HCT116 (cell line): ENCODE results near the gene LAP3. TPM values are rescaled to one million over a fixed set of nuclear protein-coding genes. Genes with fewer than 3 reads are reported as not detected.
A peak's percentile ranks its signal among the peaks of the same experiment; 100 is the strongest.

ENCODE experiments used
- ATAC-seq: fragments of 200-7000 bp; cut with Tn5 transposase; 2 replicates; pipeline ENCODE4 v1.9.1; 2020; ENCODE audit warnings: mild to moderate bottlenecking, moderate library complexity
- BruUV-seq: library from RNA; stranded (reverse); fragments of 400-500 nt; replicated peaks from 2 replicates; lab custom pipeline; 2021; lab: Mats Ljungman, UMichigan
- CTCF ChIA-PET: fragments of 300-600 bp; sonication (Branson Sonifier 250); formaldehyde crosslinking; loops from one replicate; lab custom pipeline; 2021; ENCODE audit warnings: antibody characterized with exemption; lab: Charles Lee
- POLR2A ChIA-PET: fragments of 300-600, 350-600 bp; sonication (Branson Sonifier 250); formaldehyde crosslinking; loops from one replicate; lab custom pipeline; 2021; ENCODE audit warnings: antibody characterized with exemption; lab: Charles Lee
- RAD21 ChIA-PET, 2 experiments: fragments of 300-600 bp; sonication (Branson Sonifier 250); formaldehyde crosslinking; loops; one replicate each; lab custom pipeline; 2023; ENCODE audit warnings: low total read pairs in 2 of 2; ENCODE audit not compliant: uncharacterized antibody in 2 of 2, unreplicated experiment in 2 of 2, low non-redundant PET in 1 of 2; lab: Charles Lee
- DNase-seq: peaks from one replicate; pipeline ENCODE4 v3.0.0-alpha.2; 2010; ENCODE audit warnings: low read depth, low spot score
- H2AFZ ChIP-seq: fragments of 200-600 bp; shearing (Covaris generic), sonication (generic); 2 replicates; pipeline ENCODE4 v1.6.1; 2017; ENCODE audit warnings: low read depth, mixed run types, mixed read lengths, antibody characterized with exemption, low read length; ENCODE audit not compliant: poor library complexity, severe bottlenecking
- H3K27ac ChIP-seq: 2 replicates; pipeline ENCODE4 v1.5.1; 2012; ENCODE audit warnings: low read depth, low read length
- H3K27me3 ChIP-seq: fragments of 200-600 bp; sonication (generic); 2 replicates; pipeline ENCODE4 v1.6.1; 2016; ENCODE audit warnings: mixed run types, low read length, mixed read lengths; ENCODE audit not compliant: insufficient read depth
- H3K36me3 ChIP-seq, 2 experiments: fragments of 200-500 bp in 1 of 2; fragments of 200-600 bp in 1 of 2; sonication (Bioruptor generic) in 1 of 2; sonication (generic) in 1 of 2; 2 replicates each; pipeline versions ENCODE4 v1.5.1 to v1.6.1; 2014 to 2016; ENCODE audit warnings: low read length in 2 of 2, inconsistent platforms in 1 of 2, mixed read lengths in 1 of 2, mixed run types in 1 of 2; ENCODE audit not compliant: insufficient read depth in 2 of 2, control insufficient read depth in 1 of 2
- H3K4me1 ChIP-seq, 2 experiments: fragments of 200-600 bp in 1 of 2; sonication (generic) in 1 of 2; 2 replicates each; pipeline versions ENCODE4 v1.5.1 to v1.6.1; 2012 to 2017; ENCODE audit warnings: low read length in 2 of 2, inconsistent platforms in 1 of 2, mild to moderate bottlenecking in 1 of 2, mixed read lengths in 1 of 2, mixed run types in 1 of 2, moderate library complexity in 1 of 2; ENCODE audit not compliant: insufficient read depth in 2 of 2, control insufficient read depth in 1 of 2
- H3K4me2 ChIP-seq: fragments of 200-600 bp; sonication (generic); 2 replicates; pipeline ENCODE4 v1.6.1; 2017; ENCODE audit warnings: mixed run types, low read length, mixed read lengths
- H3K4me3 ChIP-seq, 2 experiments: fragments of 200-600 bp in 1 of 2; sonication (generic) in 1 of 2; replicated peaks in 1 of 2; 2 replicates each; pipeline ENCODE4 v1.5.1; 2011 to 2016; ENCODE audit warnings: low read length in 2 of 2, control low read depth in 1 of 2, low read depth in 1 of 2, mild to moderate bottlenecking in 1 of 2, mixed read lengths in 1 of 2, mixed run types in 1 of 2
- H3K79me2 ChIP-seq: fragments of 200-600 bp; sonication (generic); 2 replicates; pipeline ENCODE4 v1.6.1; 2017; ENCODE audit warnings: mild to moderate bottlenecking, mixed run types, low read length, moderate library complexity, mixed read lengths; ENCODE audit not compliant: insufficient read depth
- H3K9ac ChIP-seq: fragments of 200-600 bp; sonication (generic); 2 replicates; pipeline ENCODE4 v1.6.1; 2016; ENCODE audit warnings: low read length, mixed read lengths
- H3K9me2 ChIP-seq: fragments of 200-600 bp; sonication (generic), shearing (Covaris generic); 2 replicates; pipeline ENCODE4 v1.6.1; 2017; ENCODE audit warnings: mixed run types, mild to moderate bottlenecking, moderate library complexity; ENCODE audit not compliant: insufficient read depth
- H3K9me3 ChIP-seq, 2 experiments: fragments of 200-500 bp in 1 of 2; fragments of 200-600 bp in 1 of 2; sonication (Bioruptor generic) in 1 of 2; sonication (generic) in 1 of 2; 2 replicates each; pipeline ENCODE4 v1.6.1; 2014 to 2017; ENCODE audit warnings: low read length in 2 of 2, mixed read lengths in 2 of 2, inconsistent platforms in 1 of 2, low read depth in 1 of 2, mild to moderate bottlenecking in 1 of 2, mixed run types in 1 of 2, moderate library complexity in 1 of 2; ENCODE audit not compliant: control insufficient read depth in 1 of 2, insufficient read depth in 1 of 2
- H4K20me1 ChIP-seq: fragments of 200-600 bp; sonication (generic), shearing (Covaris generic); 2 replicates; pipeline ENCODE4 v1.6.1; 2017; ENCODE audit warnings: mixed run types, mild to moderate bottlenecking, moderate library complexity; ENCODE audit not compliant: insufficient read depth
- ATF3 ChIP-seq: IDR thresholded peaks from 2 replicates; pipeline ENCODE4 v1.6.1; 2012
- CEBPB ChIP-seq: IDR thresholded peaks from 2 replicates; pipeline ENCODE4 v1.6.1; 2012; ENCODE audit warnings: low read depth
- CTCF ChIP-seq, 3 experiments: fragments of 200-600 bp in 1 of 3; sonication (generic) in 1 of 3; IDR thresholded peaks in 2 of 3; conservative IDR thresholded peaks in 1 of 3; 2 replicates each; pipeline ENCODE4 v1.5.1; 2012 to 2017; ENCODE audit warnings: low read depth in 2 of 3, low read length in 2 of 3, antibody characterized with exemption in 1 of 3, borderline replicate concordance in 1 of 3, control low read depth in 1 of 3, mild to moderate bottlenecking in 1 of 3, mixed read lengths in 1 of 3, mixed run types in 1 of 3, moderate library complexity in 1 of 3; ENCODE audit not compliant: insufficient read depth in 1 of 3
- ELF1 ChIP-seq: IDR thresholded peaks from 2 replicates; pipeline ENCODE4 v1.6.1; 2012; ENCODE audit warnings: low read depth, borderline replicate concordance
- EZH2 ChIP-seq: fragments of 200-600 bp; sonication (generic); IDR thresholded peaks from 2 replicates; pipeline ENCODE4 v1.6.1; 2017; ENCODE audit warnings: antibody characterized with exemption, mixed run types
- EZH2phosphoT487 ChIP-seq: fragments of 200-600 bp; IDR thresholded peaks from 2 replicates; pipeline ENCODE4 v1.6.1; 2018; ENCODE audit warnings: antibody characterized with exemption, borderline replicate concordance
- FOSL1 ChIP-seq: IDR thresholded peaks from 2 replicates; pipeline ENCODE4 v1.6.1; 2012; ENCODE audit warnings: low read depth
- MAX ChIP-seq: IDR thresholded peaks from 2 replicates; pipeline ENCODE4 v1.6.1; 2012
- POLR2A ChIP-seq: IDR thresholded peaks from 2 replicates; pipeline ENCODE4 v1.7.0; 2011; ENCODE audit warnings: borderline replicate concordance; ENCODE audit not compliant: insufficient read depth, insufficient read length; ENCODE audit errors: extremely low read depth
- POLR2AphosphoS5 ChIP-seq: IDR thresholded peaks from 2 replicates; pipeline ENCODE4 v1.6.1; 2011; ENCODE audit warnings: mild to moderate bottlenecking, low read depth, low read length, moderate library complexity
- RAD21 ChIP-seq: IDR thresholded peaks from 2 replicates; pipeline ENCODE4 v1.6.1; 2012; ENCODE audit warnings: low read depth, mild to moderate bottlenecking
- REST ChIP-seq: IDR thresholded peaks from 2 replicates; pipeline ENCODE4 v1.6.1; 2012; ENCODE audit warnings: low read depth
- SIN3A ChIP-seq: IDR thresholded peaks from 2 replicates; pipeline ENCODE4 v1.6.1; 2012; ENCODE audit warnings: low read depth
- SRF ChIP-seq: IDR thresholded peaks from 2 replicates; pipeline ENCODE4 v1.6.1; 2012; ENCODE audit warnings: low read depth
- YY1 ChIP-seq: IDR thresholded peaks from 2 replicates; pipeline ENCODE4 v1.6.1; 2011; ENCODE audit warnings: low read length, low read depth, moderate library complexity, mild to moderate bottlenecking; ENCODE audit not compliant: insufficient replicate concordance; ENCODE audit errors: extremely low read depth
- ZNF274 ChIP-seq: fragments of 200-500 bp; sonication (Bioruptor generic); IDR thresholded peaks from 2 replicates; pipeline ENCODE4 v1.6.1; 2014; ENCODE audit warnings: mild to moderate bottlenecking, low read depth, low read length, inconsistent platforms
- intact Hi-C: fragments of 100-400 bp; cut with micrococcal nuclease; formaldehyde crosslinking; loops from 2 replicates; pipeline ENCODE4 v1.10.0; 2022
- total RNA-seq: library from RNA; stranded (reverse); gene quantifications from one replicate; pipeline ENCODE4 v1.2.1, GENCODE V29; 2021; ENCODE audit not compliant: unreplicated experiment

The LAP3 gene
- total RNA-seq, 1 experiment from 2014 or later, result 59.9 TPM

- RAD21 ChIA-PET, result no interaction called here
- no peaks in the 10 kb centered on the region for H3K36me3 ChIP-seq
- H3K9ac ChIP-seq, result no peak overlapping the region
- peak overlapping the region; percentile 8 for H2AFZ ChIP-seq
- H3K4me2 ChIP-seq, result no peak overlapping the region
- H3K4me3 ChIP-seq, result no peak overlapping the region
- 0 out of 2 replicates have a peak, but pooled peaks cover 3% of the 10 kb centered on the region for H3K27me3 ChIP-seq
- no peaks in the 10 kb centered on the region for H4K20me1 ChIP-seq
- no peak for TF ChIP-seq ATF3
- TF ChIP-seq ZNF274, result no peak
- no peak for TF ChIP-seq SIN3A
- no peak for TF ChIP-seq CTCF (IDR thresholded peaks at IDR 0.05 in 2 of 3, conservative IDR thresholded peaks at IDR 0.05 in 1 of 3; ENCODE audit: borderline replicate concordance in 1 of 3, insufficient read depth in 1 of 3, low read depth in 2 of 3, low read length in 2 of 3)
- TF ChIP-seq RAD21, result no peak
- TF ChIP-seq SRF, result no peak
- TF ChIP-seq POLR2A, result no peak
- no peak for TF ChIP-seq FOSL1
- TF ChIP-seq EZH2phosphoT487, result no peak
- no peak for TF ChIP-seq MAX
- no peak for TF ChIP-seq EZH2
- no peak for TF ChIP-seq CEBPB
- no peak for TF ChIP-seq REST
- no peak for TF ChIP-seq ELF1
- TF ChIP-seq POLR2AphosphoS5, result no peak
- no peak for TF ChIP-seq YY1
- H3K79me2 ChIP-seq, result no peaks in the 10 kb centered on the region
- CTCF ChIA-PET, result interaction anchor here (0.7 to 2.4 kb wide), 2 partner anchors 258 to 267 kb away, joined by 3 to 9 read pairs; no protein-coding TSS in a partner anchor
- no peak overlapping the region for H3K27ac ChIP-seq
- DNase-seq, result no peak
- ATAC-seq, result no peak
- H3K9me3 ChIP-seq, result no peaks in the 10 kb centered on the region
- H3K9me2 ChIP-seq, result no peaks in the 10 kb centered on the region
- no TSS peak for BruUV-seq
- POLR2A ChIA-PET, result no interaction called here
- peaks cover 0 to 3% of the 10 kb centered on the region in 2 experiments; a peak in 1 of 4 replicates for H3K4me1 ChIP-seq
- intact Hi-C loops, result no loop called here
Measured at GRCh38 chr4:17550549-17550948, 26.4 kb upstream of the LAP3 start.
